Effector memory CD8-positive, alpha-beta T cell (primary cell): Measurements from ENCODE around the gene SCGN.

Experiments used
- ATAC-seq: fragments of 150-1000 bp; cut with Tn5 transposase; replicated peaks from 2 replicates; pipeline ENCODE4 v1.10.0; 2021; ENCODE audit warnings: mild to moderate bottlenecking, moderate library complexity
- DNase-seq, 3 experiments: peaks; one replicate each; pipeline ENCODE4 v3.0.0; 2021
- H3K27ac Mint-ChIP-seq, 2 donors: one replicate each; pipeline ENCODE4 v1.8.0; 2022; ENCODE audit warnings: mild to moderate bottlenecking in 2 of 2, mixed read lengths in 2 of 2, moderate library complexity in 2 of 2
- H3K27me3 Mint-ChIP-seq, 2 donors: one replicate each; pipeline ENCODE4 v1.8.0; 2022; ENCODE audit warnings: mixed read lengths in 2 of 2
- H3K36me3 Mint-ChIP-seq: one replicate; pipeline ENCODE4 v1.8.0; 2022; ENCODE audit warnings: mild to moderate bottlenecking, moderate library complexity, mixed read lengths; ENCODE audit not compliant: insufficient read depth
- H3K4me1 Mint-ChIP-seq, 2 donors: one replicate each; pipeline ENCODE4 v1.8.0; 2022; ENCODE audit warnings: low read depth in 2 of 2, mixed read lengths in 2 of 2
- H3K4me3 Mint-ChIP-seq, 2 donors: one replicate each; pipeline ENCODE4 v1.8.0; 2022; ENCODE audit warnings: mild to moderate bottlenecking in 2 of 2, mixed read lengths in 2 of 2, moderate library complexity in 2 of 2
- H3K9me3 Mint-ChIP-seq, 2 donors: one replicate each; pipeline ENCODE4 v1.8.0; 2022; ENCODE audit warnings: mixed read lengths in 2 of 2

The SCGN gene

GRCh38 chr6:25701807-25702206, 49.8 kb downstream of the SCGN start:
- Mint-ChIP-seq H3K36me3 (no peaks in the 10 kb centered on the region), H3K9me3 (no peaks in the 10 kb centered on the region), H3K27ac (no peak overlapping the region), H3K27me3 (peaks cover 37 to 48% of the 10 kb centered on the region in 2 donors), H3K4me3 (no peak overlapping the region), H3K4me1 (no peaks in the 10 kb centered on the region)
- DNase-seq (no peak), ATAC-seq (no peak)

- H3K36me3 Mint-ChIP-seq: no peaks in the 10 kb centered on the region
- H3K4me1 Mint-ChIP-seq: no peaks in the 10 kb centered on the region
- no peak for DNase-seq
- ATAC-seq: no peak
- no peaks in the 10 kb centered on the region for H3K9me3 Mint-ChIP-seq
- H3K27me3 Mint-ChIP-seq: peaks cover 36 to 46% of the 10 kb centered on the region in 2 donors
- no peak overlapping the region for H3K27ac Mint-ChIP-seq
- no peak overlapping the region for H3K4me3 Mint-ChIP-seq
Measured at GRCh38 chr6:25703005-25703404, 51.0 kb downstream of the SCGN start.

- H3K36me3 Mint-ChIP-seq: no peaks in the 10 kb centered on the region
- H3K9me3 Mint-ChIP-seq: no peaks in the 10 kb centered on the region
- no peak for ATAC-seq
- no peak overlapping the region for H3K27ac Mint-ChIP-seq
- no peak overlapping the region for H3K4me3 Mint-ChIP-seq
- H3K4me1 Mint-ChIP-seq: no peaks in the 10 kb centered on the region
- H3K27me3 Mint-ChIP-seq: peaks cover 36% of the 10 kb centered on the region in 2 donors
- no peak for DNase-seq
Measured at GRCh38 chr6:25704001-25704400, 52.0 kb downstream of the SCGN start.

DNA sequence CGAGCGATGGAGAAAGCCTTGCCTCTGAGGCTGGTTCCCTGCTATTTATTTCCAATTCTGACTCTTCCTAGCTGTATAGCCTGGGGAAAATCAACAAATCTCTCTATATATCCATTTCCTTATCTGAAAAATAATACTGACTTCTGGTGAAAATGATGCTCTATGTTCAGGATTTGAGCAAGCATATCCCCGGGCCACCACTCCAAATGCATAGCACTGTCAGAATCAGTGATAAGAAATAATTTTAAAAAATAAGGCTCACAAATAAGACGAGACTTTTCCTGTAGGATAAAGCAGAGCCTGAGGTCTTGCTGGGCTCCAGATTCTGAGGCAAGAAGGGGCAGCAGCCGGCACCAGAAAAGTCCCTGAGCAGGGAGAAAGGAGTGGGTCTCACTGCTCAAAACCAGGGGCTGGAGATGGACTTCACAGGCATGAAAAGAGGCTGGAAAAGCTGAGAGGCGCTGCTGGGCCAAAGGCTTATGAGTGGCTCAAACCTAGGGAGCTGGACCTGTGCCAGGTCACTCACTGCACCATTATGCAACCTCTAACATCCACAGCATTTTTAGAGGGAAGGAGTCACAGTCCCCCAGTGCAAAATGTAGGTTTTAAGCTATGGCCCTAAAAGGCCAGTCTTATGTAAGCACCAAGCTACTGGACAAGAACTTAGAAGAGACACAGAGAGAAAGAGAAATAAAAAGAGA, 54.4 kb downstream of the SCGN start:
- Mint-ChIP-seq H3K9me3 (no peaks in the 10 kb centered on the region), H3K36me3 (no peaks in the 10 kb centered on the region), H3K4me3 (no peak overlapping the region), H3K4me1 (no peaks in the 10 kb centered on the region), H3K27ac (no peak overlapping the region), H3K27me3 (peaks cover 33 to 39% of the 10 kb centered on the region in 2 donors)
- ATAC-seq: no peak
- no peak for DNase-seq

GRCh38 chr6:25709761-25710160, 57.7 kb downstream of the SCGN start:
- no peaks in the 10 kb centered on the region for H3K4me1 Mint-ChIP-seq
- no peaks in the 10 kb centered on the region for H3K9me3 Mint-ChIP-seq
- H3K27me3 Mint-ChIP-seq: peaks cover 21 to 32% of the 10 kb centered on the region in 2 donors
- DNase-seq (no peak), ATAC-seq (no peak)
- H3K4me3 Mint-ChIP-seq: no peak overlapping the region
- H3K27ac Mint-ChIP-seq: no peak overlapping the region
- no peaks in the 10 kb centered on the region for H3K36me3 Mint-ChIP-seq

DNA sequence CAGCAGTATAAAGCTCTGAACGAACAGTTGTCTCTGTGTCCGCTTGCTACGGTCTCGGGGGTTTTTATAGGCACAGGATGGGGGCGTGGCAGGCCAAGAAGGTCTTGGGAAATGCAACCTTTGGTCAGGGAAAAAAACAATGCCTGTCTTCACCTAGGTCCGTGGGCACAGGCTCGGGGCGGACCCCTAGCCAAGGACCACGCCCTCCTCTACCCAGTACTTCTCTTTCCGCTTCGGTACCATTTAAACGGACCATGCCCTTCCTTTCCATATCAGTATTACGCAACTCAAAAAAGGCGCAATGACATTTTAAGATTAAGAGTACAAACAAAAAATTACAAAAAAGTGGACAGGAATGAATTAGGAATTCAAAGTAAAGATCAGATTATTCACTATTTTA, 58.3 kb downstream of the SCGN start:
- peaks cover 16 to 31% of the 10 kb centered on the region in 2 donors for H3K27me3 Mint-ChIP-seq
- H3K4me3 Mint-ChIP-seq: no peak overlapping the region
- no peak overlapping the region for H3K27ac Mint-ChIP-seq
- DNase-seq (no peak), ATAC-seq (no peak)
- no peaks in the 10 kb centered on the region for H3K36me3 Mint-ChIP-seq
- H3K9me3 Mint-ChIP-seq: no peaks in the 10 kb centered on the region
- H3K4me1 Mint-ChIP-seq: no peaks in the 10 kb centered on the region

- Mint-ChIP-seq H3K4me3 (no peak overlapping the region), H3K27ac (no peak overlapping the region), H3K9me3 (no peaks in the 10 kb centered on the region), H3K27me3 (peaks cover 0 to 26% of the 10 kb centered on the region in 2 donors), H3K36me3 (no peaks in the 10 kb centered on the region), H3K4me1 (no peaks in the 10 kb centered on the region)
- DNase-seq (no peak), ATAC-seq (no peak)
Measured at GRCh38 chr6:25713824-25714223, 61.8 kb downstream of the SCGN start.

DNA sequence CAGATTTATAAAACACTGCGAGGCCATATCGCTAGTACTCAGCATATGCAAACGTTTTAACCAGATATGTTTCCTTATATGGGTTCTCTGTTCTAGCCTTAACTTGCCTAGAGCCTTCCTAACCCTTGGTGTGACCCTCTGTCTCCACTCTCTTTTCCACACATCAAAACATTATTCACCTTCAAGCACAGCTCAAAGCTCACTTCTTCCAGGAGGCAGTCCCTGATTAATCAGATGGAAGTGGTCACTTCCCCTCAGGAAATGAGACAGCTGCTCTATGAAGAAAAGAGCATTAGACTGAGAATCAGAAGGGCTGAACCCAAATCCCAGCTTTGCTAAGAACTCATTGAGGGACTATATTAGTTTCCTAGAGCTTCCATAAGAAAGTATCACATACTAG, 62.8 kb downstream of the SCGN start:
- peaks cover 0 to 26% of the 10 kb centered on the region in 2 donors for H3K27me3 Mint-ChIP-seq
- H3K9me3 Mint-ChIP-seq: no peaks in the 10 kb centered on the region
- DNase-seq (no peak), ATAC-seq (no peak)
- no peaks in the 10 kb centered on the region for H3K36me3 Mint-ChIP-seq
- no peaks in the 10 kb centered on the region for H3K4me1 Mint-ChIP-seq
- no peak overlapping the region for H3K27ac Mint-ChIP-seq
- no peak overlapping the region for H3K4me3 Mint-ChIP-seq

DNA sequence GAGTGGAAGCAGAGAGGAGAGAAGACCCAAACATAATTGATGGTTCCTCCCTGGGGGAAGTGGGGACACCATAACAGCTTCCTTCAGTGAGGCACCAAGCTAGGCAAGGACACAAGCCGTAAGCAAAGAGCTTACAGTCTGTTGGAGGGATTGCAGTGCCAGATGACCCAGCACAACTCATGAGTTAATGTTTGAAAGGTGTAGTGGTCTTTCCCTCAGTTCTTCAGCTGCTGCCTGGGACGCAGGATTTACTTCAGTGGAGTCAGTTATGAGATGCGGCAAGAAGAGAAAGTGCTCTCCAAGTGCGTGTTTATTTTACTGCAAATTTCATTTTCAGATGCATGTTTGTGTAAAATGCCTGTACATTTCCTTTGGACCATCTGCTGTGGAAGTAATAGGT, 63.8 kb downstream of the SCGN start:
- Mint-ChIP-seq H3K4me1 (no peaks in the 10 kb centered on the region), H3K36me3 (no peaks in the 10 kb centered on the region), H3K27ac (no peak overlapping the region), H3K9me3 (no peaks in the 10 kb centered on the region), H3K27me3 (peaks cover 5 to 17% of the 10 kb centered on the region in 2 donors), H3K4me3 (no peak overlapping the region)
- ATAC-seq (no peak), DNase-seq (no peak)

DNA sequence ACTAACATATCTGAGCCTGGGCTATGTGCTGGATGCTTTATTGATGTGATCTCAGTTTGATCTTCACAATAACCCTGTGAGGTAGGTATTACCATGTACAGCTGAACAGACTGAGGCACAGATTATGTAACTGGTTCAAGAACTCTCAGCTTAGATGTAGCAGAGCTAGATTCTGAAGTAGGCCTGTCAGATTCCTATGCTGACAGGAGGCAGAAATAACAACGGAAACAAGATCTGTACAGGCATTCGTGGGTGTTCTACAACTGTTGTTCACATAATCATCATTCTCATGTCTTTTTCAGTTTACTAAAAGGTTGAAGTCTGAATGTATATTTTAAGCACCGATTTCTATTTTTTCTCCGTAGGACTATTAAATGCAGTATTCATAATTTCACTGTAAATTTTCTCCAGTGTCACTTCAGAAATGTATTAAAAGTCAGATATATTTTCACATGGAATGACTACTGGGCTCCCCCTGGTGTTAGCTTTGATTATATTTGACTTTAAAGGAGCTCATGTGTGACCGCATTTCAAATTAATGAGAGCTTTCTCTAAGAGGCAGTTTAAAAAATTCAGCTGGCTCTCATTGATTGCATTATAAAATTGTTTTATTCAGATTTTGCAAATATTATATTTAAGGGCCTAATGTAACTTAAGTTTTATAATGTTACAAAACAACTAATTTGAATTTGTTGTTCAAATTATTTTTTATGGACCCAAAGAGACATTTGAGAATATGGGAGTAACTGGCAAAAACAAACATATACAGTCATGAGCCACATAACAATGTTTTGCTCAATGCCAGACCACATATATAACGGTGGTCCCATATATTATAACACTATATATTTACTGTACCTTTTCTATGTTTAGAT, 66.1 kb downstream of the SCGN start:
- no peaks in the 10 kb centered on the region for H3K9me3 Mint-ChIP-seq
- H3K4me3 Mint-ChIP-seq: no peak overlapping the region
- H3K4me1 Mint-ChIP-seq: no peaks in the 10 kb centered on the region
- no peak overlapping the region for H3K27ac Mint-ChIP-seq
- ATAC-seq: no peak
- peaks cover 15 to 28% of the 10 kb centered on the region in 2 donors for H3K27me3 Mint-ChIP-seq
- no peaks in the 10 kb centered on the region for H3K36me3 Mint-ChIP-seq
- DNase-seq: no peak

- Mint-ChIP-seq H3K27me3 (peaks cover 45 to 76% of the 10 kb centered on the region in 2 donors), H3K9me3 (no peaks in the 10 kb centered on the region), H3K36me3 (no peaks in the 10 kb centered on the region), H3K4me1 (no peaks in the 10 kb centered on the region), H3K27ac (no peak overlapping the region), H3K4me3 (no peak overlapping the region)
- DNase-seq: no peak
- no peak for ATAC-seq
Measured at GRCh38 chr6:25726122-25726911, 74.3 kb downstream of the SCGN start.

- Mint-ChIP-seq H3K4me1 (no peaks in the 10 kb centered on the region), H3K9me3 (no peaks in the 10 kb centered on the region), H3K4me3 (no peak overlapping the region), H3K27ac (no peak overlapping the region), H3K36me3 (no peaks in the 10 kb centered on the region), H3K27me3 (peaks cover 48 to 81% of the 10 kb centered on the region in 2 donors)
- ATAC-seq: no peak
- no peak for DNase-seq
Measured at GRCh38 chr6:25727028-25727427, 75.0 kb downstream of the SCGN start.

GRCh38 chr6:25730907-25731306, 78.9 kb downstream of the SCGN start:
- no peak overlapping the region for H3K4me3 Mint-ChIP-seq
- no peak overlapping the region for H3K27ac Mint-ChIP-seq
- no peak for ATAC-seq
- H3K27me3 Mint-ChIP-seq: peaks cover 53 to 81% of the 10 kb centered on the region in 2 donors
- H3K4me1 Mint-ChIP-seq: no peaks in the 10 kb centered on the region
- no peaks in the 10 kb centered on the region for H3K9me3 Mint-ChIP-seq
- no peaks in the 10 kb centered on the region for H3K36me3 Mint-ChIP-seq
- no peak for DNase-seq
